ENCODE data around the gene KLHL29. TPM values are rescaled to one million over a fixed set of nuclear protein-coding genes. Genes with fewer than 3 reads are reported as not detected.

Gene KLHL29
- total RNA-seq, 1 experiment from 2014 or later: 3.4 TPM

DNA sequence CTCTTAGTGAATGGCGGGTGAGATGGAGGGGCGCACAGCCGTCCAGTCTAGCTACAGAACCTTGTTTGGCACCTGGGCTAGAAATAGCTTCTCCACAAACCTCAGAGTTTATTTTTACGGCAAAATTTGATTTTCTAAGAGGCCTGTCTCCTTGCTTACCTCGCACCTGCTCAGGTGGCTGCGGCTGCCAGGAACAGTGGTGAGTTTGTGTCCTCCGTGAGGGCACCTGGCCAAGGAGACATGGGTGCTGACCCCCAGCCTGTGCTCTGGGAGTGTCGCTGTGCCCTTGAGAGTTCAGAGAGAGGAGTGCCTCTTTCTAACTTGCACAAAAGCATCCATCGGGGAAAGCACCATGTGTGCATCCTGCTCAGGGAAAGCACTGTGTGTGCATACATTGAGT lies 97.2 kb downstream of the KLHL29 start:
- H3K27me3 ChIP-seq (ENCODE audit: insufficient read depth, low read depth): no peaks in the 10 kb centered on the region
- no peak for DNase-seq
- no peaks in the 10 kb centered on the region for H3K79me2 ChIP-seq (ENCODE audit: low read depth)
- no peaks in the 10 kb centered on the region for H4K20me1 ChIP-seq (ENCODE audit: insufficient read depth)
- intact Hi-C loops (cut with micrococcal nuclease; ENCODE audit: unreplicated experiment): no loop called here
- no peaks in the 10 kb centered on the region for H3K9me3 ChIP-seq (ENCODE audit: insufficient read depth, low read depth)
- H3F3A ChIP-seq (ENCODE audit: insufficient read depth, low read depth): peaks cover 10% of the 10 kb centered on the region; the same call in 1 of the 2 replicates
- H2AFZ ChIP-seq: no peak overlapping the region
- H3K36me3 ChIP-seq (ENCODE audit: low read depth): no peaks in the 10 kb centered on the region
- peaks cover 19% of the 10 kb centered on the region for H3K4me1 ChIP-seq (replicated peaks; ENCODE audit: insufficient read depth)
- no peak overlapping the region for H3K27ac ChIP-seq
- no peak overlapping the region for H3K4me2 ChIP-seq
- POLR2A ChIA-PET (ENCODE audit: unreplicated experiment): no interaction called here
- TF ChIP-seq, protein P1, sequence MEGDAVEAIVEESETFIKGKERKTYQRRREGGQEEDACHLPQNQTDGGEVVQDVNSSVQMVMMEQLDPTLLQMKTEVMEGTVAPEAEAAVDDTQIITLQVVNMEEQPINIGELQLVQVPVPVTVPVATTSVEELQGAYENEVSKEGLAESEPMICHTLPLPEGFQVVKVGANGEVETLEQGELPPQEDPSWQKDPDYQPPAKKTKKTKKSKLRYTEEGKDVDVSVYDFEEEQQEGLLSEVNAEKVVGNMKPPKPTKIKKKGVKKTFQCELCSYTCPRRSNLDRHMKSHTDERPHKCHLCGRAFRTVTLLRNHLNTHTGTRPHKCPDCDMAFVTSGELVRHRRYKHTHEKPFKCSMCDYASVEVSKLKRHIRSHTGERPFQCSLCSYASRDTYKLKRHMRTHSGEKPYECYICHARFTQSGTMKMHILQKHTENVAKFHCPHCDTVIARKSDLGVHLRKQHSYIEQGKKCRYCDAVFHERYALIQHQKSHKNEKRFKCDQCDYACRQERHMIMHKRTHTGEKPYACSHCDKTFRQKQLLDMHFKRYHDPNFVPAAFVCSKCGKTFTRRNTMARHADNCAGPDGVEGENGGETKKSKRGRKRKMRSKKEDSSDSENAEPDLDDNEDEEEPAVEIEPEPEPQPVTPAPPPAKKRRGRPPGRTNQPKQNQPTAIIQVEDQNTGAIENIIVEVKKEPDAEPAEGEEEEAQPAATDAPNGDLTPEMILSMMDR (conservative IDR thresholded peaks at IDR 0.05): no peak
- no peak for TF ChIP-seq EZH2 (IDR thresholded peaks at IDR 0.05; ENCODE audit: low read depth)
- CTCF ChIA-PET: no interaction called here
- no TSS peak for BruUV-seq (replicated peaks)
- H3K9me2 ChIP-seq (ENCODE audit: insufficient read depth): no peaks in the 10 kb centered on the region
- no peak overlapping the region for H3K4me3 ChIP-seq

DNA sequence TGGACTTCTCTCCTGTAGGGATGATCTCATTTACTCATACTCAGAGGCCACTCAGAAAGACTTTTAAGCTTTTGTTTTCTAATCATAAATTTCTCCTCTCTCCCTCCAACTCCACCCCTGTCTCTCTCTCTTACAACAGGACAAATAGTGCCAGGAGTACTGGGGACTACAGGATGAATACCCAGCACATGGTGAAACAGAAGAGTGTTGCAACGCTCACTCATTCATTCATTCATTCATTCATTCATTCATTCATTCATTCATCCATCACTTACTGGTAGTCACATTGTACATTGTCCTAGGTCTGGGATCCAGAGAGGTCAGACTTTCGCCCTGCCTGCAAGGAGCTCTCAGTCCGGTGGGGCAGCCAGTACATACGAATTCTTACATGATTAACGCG lies 97.6 kb downstream of the KLHL29 start:
- no peak overlapping the region for H3K4me2 ChIP-seq
- no TSS peak for BruUV-seq (replicated peaks)
- H3K4me3 ChIP-seq: no peak overlapping the region
- no peaks in the 10 kb centered on the region for H3K9me3 ChIP-seq (ENCODE audit: insufficient read depth, low read depth)
- no peak overlapping the region for H2AFZ ChIP-seq
- ChIA-PET POLR2A (ENCODE audit: unreplicated experiment) (no interaction called here), CTCF (no interaction called here)
- peaks cover 10% of the 10 kb centered on the region; the same call in 1 of the 2 replicates for H3F3A ChIP-seq (ENCODE audit: insufficient read depth, low read depth)
- H3K4me1 ChIP-seq (replicated peaks; ENCODE audit: insufficient read depth): peaks cover 19% of the 10 kb centered on the region
- no peaks in the 10 kb centered on the region for H4K20me1 ChIP-seq (ENCODE audit: insufficient read depth)
- H3K79me2 ChIP-seq (ENCODE audit: low read depth): no peaks in the 10 kb centered on the region
- TF ChIP-seq, protein P1 (conservative IDR thresholded peaks at IDR 0.05): no peak
- TF ChIP-seq EZH2 (IDR thresholded peaks at IDR 0.05; ENCODE audit: low read depth): no peak
- no peaks in the 10 kb centered on the region for H3K9me2 ChIP-seq (ENCODE audit: insufficient read depth)
- no peaks in the 10 kb centered on the region for H3K27me3 ChIP-seq (ENCODE audit: insufficient read depth, low read depth)
- DNase-seq: no peak
- intact Hi-C loops (cut with micrococcal nuclease; ENCODE audit: unreplicated experiment): no loop called here
- no peaks in the 10 kb centered on the region for H3K36me3 ChIP-seq (ENCODE audit: low read depth)
- no peak overlapping the region for H3K27ac ChIP-seq

DNA sequence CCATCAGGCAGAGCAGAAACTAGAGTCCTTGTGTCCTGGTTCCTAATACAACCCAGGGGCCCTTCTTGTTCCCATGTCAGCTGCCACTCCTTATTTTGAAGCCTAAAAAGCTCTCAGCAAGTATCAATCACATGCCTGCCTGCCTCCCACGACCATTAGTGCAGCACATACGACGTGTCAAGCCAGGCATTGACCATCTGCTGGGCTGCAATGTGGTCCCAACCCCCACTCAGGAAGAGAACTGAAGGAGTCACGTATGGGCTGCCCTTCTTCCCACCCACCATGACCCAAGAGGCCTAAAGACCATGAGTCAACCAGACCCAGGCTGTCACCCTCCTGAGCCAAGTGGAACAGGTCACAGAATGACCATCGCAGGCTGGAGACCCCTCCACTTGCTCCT lies 98.8 kb downstream of the KLHL29 start:
- TF ChIP-seq, protein P1 (conservative IDR thresholded peaks at IDR 0.05): no peak
- TF ChIP-seq EZH2 (IDR thresholded peaks at IDR 0.05; ENCODE audit: low read depth): no peak
- POLR2A ChIA-PET (ENCODE audit: unreplicated experiment): no interaction called here
- H3K79me2 ChIP-seq (ENCODE audit: low read depth): no peaks in the 10 kb centered on the region
- CTCF ChIA-PET: no interaction called here
- no peaks in the 10 kb centered on the region for H4K20me1 ChIP-seq (ENCODE audit: insufficient read depth)
- DNase-seq: no peak
- intact Hi-C loops (cut with micrococcal nuclease; ENCODE audit: unreplicated experiment): no loop called here
- H3F3A ChIP-seq (ENCODE audit: insufficient read depth, low read depth): peaks cover 10% of the 10 kb centered on the region; the same call in 1 of the 2 replicates
- no peak overlapping the region for H3K4me2 ChIP-seq
- BruUV-seq (replicated peaks): no TSS peak
- no peaks in the 10 kb centered on the region for H3K9me3 ChIP-seq (ENCODE audit: insufficient read depth, low read depth)
- no peak overlapping the region for H2AFZ ChIP-seq
- no peak overlapping the region for H3K4me3 ChIP-seq
- H3K36me3 ChIP-seq (ENCODE audit: low read depth): no peaks in the 10 kb centered on the region
- no peak overlapping the region for H3K27ac ChIP-seq
- no peaks in the 10 kb centered on the region for H3K27me3 ChIP-seq (ENCODE audit: insufficient read depth, low read depth)
- H3K9me2 ChIP-seq (ENCODE audit: insufficient read depth): no peaks in the 10 kb centered on the region
- H3K4me1 ChIP-seq (replicated peaks; ENCODE audit: insufficient read depth): peaks cover 19% of the 10 kb centered on the region
